SJCRH30 (cell line): Measurements from ENCODE around the gene GPC1. TPM values are rescaled to one million over a fixed set of nuclear protein-coding genes. Genes with fewer than 3 reads are reported as not detected.
"Not testable (repeated sequence)": the region's sequence is repeated elsewhere in the genome, so short reads cannot be mapped to it uniquely, and the experiment has no call there.

Experiments used
- DNase-seq, 2 experiments: peaks; one replicate each; pipeline ENCODE4 v3.0.0-alpha.2; 2015 to 2020
- H3K27ac ChIP-seq: fragments of 250-450 bp; sonication (Bioruptor Pico); 2 replicates; pipeline ENCODE4 v1.5.1; 2020; ENCODE audit warnings: mild to moderate bottlenecking, moderate library complexity
- H3K27me3 ChIP-seq: fragments of 250-450 bp; sonication (Bioruptor Pico); 2 replicates; pipeline ENCODE4 v1.5.1; 2020; ENCODE audit warnings: mild to moderate bottlenecking, moderate library complexity
- H3K36me3 ChIP-seq: fragments of 250-450 bp; sonication (Bioruptor Pico); 2 replicates; pipeline ENCODE4 v1.5.1; 2020; ENCODE audit warnings: mild to moderate bottlenecking, moderate library complexity
- H3K4me1 ChIP-seq: fragments of 250-450 bp; sonication (Bioruptor Pico); 2 replicates; pipeline ENCODE4 v1.5.1; 2020; ENCODE audit warnings: mild to moderate bottlenecking, moderate library complexity
- H3K4me3 ChIP-seq: fragments of 250-450 bp; sonication (Bioruptor Pico); 2 replicates; pipeline ENCODE4 v1.5.1; 2020; ENCODE audit warnings: mild to moderate bottlenecking, moderate library complexity
- H3K9me3 ChIP-seq: fragments of 250-450 bp; sonication (Bioruptor Pico); replicated peaks from 2 replicates; pipeline ENCODE4 v1.5.1; 2020; ENCODE audit warnings: mild to moderate bottlenecking, moderate library complexity
- total RNA-seq: library from RNA; depleted of rRNA; stranded (reverse); fragments of >200 nt; shearing (Covaris generic); gene quantifications from 2 replicates; pipeline ENCODE4 v1.2.3, GENCODE V29; 2014

The GPC1 gene
- total RNA-seq, 1 experiment from 2014 or later = 78.1 TPM

GRCh38 chr2:240478346-240479110 lies 43.1 kb downstream of the GPC1 start:
- Histone ChIP-seq H3K4me1 (no peaks in the 10 kb centered on the region), H3K9me3 (peaks cover 4% of the 10 kb centered on the region), H3K4me3 (no peak overlapping the region), H3K36me3 (no peaks in the 10 kb centered on the region), H3K27me3 (no peaks in the 10 kb centered on the region), H3K27ac (no peak overlapping the region)
- peak in 1 of 2 experiments; percentile 1 for DNase-seq

DNA sequence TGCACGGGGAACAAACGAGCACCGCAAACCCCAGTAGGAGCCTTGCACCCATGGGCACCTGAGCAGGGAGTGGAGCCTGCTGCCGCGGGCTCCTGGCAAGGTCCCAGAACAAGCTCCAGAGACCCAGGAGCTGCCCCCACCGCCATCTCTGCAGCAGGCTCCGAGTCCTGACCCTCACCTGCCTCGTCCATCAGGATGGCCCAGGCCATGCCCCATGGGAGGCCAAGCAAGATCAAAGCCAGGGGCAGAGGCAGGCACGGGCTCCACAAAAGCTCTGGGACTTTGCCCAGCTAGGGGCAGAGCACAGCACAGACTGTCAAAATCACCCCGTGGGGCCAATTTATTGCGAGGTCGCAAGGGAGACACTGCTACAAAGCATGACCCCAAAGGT lies 43.6 kb downstream of the GPC1 start:
- DNase-seq = no peak
- no peak overlapping the region for H3K27ac ChIP-seq
- H3K4me3 ChIP-seq = no peak overlapping the region
- no peaks in the 10 kb centered on the region for H3K36me3 ChIP-seq
- no peaks in the 10 kb centered on the region for H3K27me3 ChIP-seq
- no peaks in the 10 kb centered on the region; the same call in 1 of the 2 replicates for H3K9me3 ChIP-seq
- H3K4me1 ChIP-seq = no peaks in the 10 kb centered on the region

- DNase-seq = peak in 1 of 2 experiments; percentile 2
- Histone ChIP-seq H3K4me3 (no peak overlapping the region), H3K27ac (no peak overlapping the region), H3K9me3 (no peaks in the 10 kb centered on the region; the same call in 1 of the 2 replicates), H3K36me3 (no peaks in the 10 kb centered on the region), H3K27me3 (no peaks in the 10 kb centered on the region), H3K4me1 (no peaks in the 10 kb centered on the region)
These were observed 45.6 kb downstream of the GPC1 start for GRCh38 chr2:240480834-240481623.

- Histone ChIP-seq H3K36me3 (no peaks in the 10 kb centered on the region), H3K27ac (no peak overlapping the region), H3K9me3 (no peaks in the 10 kb centered on the region; the same call in 1 of the 2 replicates), H3K4me1 (no peaks in the 10 kb centered on the region), H3K27me3 (no peaks in the 10 kb centered on the region), H3K4me3 (no peak overlapping the region)
- DNase-seq = no peak
These were observed 46.3 kb downstream of the GPC1 start for GRCh38 chr2:240481720-240482119.

GRCh38 chr2:240482141-240482540 lies 46.7 kb downstream of the GPC1 start:
- H3K4me3 ChIP-seq = no peak overlapping the region
- H3K36me3 ChIP-seq = no peaks in the 10 kb centered on the region
- H3K9me3 ChIP-seq = no peaks in the 10 kb centered on the region; the same call in 1 of the 2 replicates
- DNase-seq = no peak
- H3K27me3 ChIP-seq = no peaks in the 10 kb centered on the region
- H3K27ac ChIP-seq = no peak overlapping the region
- no peaks in the 10 kb centered on the region for H3K4me1 ChIP-seq

- peaks cover 16% of the 10 kb centered on the region; the same call in 1 of the 2 replicates for H3K9me3 ChIP-seq
- H3K36me3 ChIP-seq = no peaks in the 10 kb centered on the region
- H3K27me3 ChIP-seq = no peaks in the 10 kb centered on the region
- no peaks in the 10 kb centered on the region for H3K4me1 ChIP-seq
- H3K27ac ChIP-seq = no peak overlapping the region
- H3K4me3 ChIP-seq = no peak overlapping the region
- no peak for DNase-seq
These were observed 56.0 kb downstream of the GPC1 start for GRCh38 chr2:240491483-240491882.

DNA sequence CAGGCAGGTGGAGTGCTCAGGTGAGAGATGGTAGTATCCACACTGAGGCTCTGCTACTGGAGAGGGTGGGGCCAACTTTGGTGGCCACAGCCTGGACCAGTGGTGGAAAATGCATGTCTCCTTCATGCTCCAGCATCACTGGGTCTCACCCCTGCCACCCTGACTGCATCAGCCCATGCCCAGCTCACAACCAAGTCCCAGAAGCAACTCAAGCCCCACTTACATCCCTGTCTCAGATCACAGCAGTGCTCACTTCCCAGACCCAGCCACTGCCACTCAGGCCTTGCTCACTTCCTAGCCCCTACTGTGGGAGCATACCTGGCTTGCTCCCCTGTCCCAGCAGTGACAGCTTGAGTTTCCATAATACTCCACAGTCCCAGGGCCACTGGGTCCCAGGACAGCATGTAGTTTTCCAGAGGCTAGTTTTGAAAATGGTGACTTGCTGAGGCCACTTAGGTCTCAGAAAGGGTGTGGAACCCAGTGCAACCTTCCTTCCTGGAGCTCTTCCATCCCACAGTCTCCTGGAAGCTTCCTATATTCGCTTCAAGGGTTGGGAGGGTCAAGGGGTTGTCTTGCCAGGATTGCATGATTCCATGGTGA lies 58.8 kb downstream of the GPC1 start:
- Histone ChIP-seq H3K27me3 (no peaks in the 10 kb centered on the region), H3K36me3 (no peaks in the 10 kb centered on the region), H3K4me1 (peaks cover 5% of the 10 kb centered on the region), H3K27ac (no peak overlapping the region), H3K4me3 (no peak overlapping the region), H3K9me3 (peaks cover 13% of the 10 kb centered on the region; the same call in 1 of the 2 replicates)
- no peak for DNase-seq

DNA sequence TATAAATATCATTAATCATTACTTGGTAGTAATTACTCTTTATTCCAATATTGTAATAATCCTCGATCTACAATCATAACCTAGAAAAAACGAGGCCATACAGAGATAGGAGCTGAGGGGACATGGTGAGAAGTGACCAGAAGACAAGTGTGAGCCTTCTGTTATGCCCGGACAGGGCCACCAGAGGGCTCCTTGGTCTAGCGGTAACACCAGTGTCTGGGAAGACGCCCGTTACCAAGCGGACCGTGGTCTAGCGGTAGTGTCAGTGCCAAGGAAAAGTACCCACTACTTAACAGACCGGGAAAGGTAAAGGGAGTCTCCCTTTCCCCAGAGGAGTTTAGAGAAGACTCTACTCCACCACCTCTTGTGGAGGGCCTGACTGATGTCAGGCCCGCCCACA lies 59.5 kb downstream of the GPC1 start:
- H3K4me1 ChIP-seq, H3K36me3 ChIP-seq, H3K27ac ChIP-seq, H3K4me3 ChIP-seq, H3K9me3 ChIP-seq, H3K27me3 ChIP-seq: not testable (repeated sequence)
- DNase-seq = peak in 1 of 2 experiments; percentile 31

- not testable (repeated sequence) for H3K27me3 ChIP-seq, H3K36me3 ChIP-seq, H3K9me3 ChIP-seq, H3K27ac ChIP-seq, H3K4me3 ChIP-seq, H3K4me1 ChIP-seq
- DNase-seq = peak in 1 of 2 experiments; percentile 54
These were observed 61.6 kb downstream of the GPC1 start for GRCh38 chr2:240497082-240497481.

GRCh38 chr2:240498171-240498957 lies 62.9 kb downstream of the GPC1 start:
- Histone ChIP-seq H3K9me3 (no peaks in the 10 kb centered on the region; the same call in 1 of the 2 replicates), H3K4me1 (peaks cover 5% of the 10 kb centered on the region), H3K4me3 (no peak overlapping the region), H3K27ac (no peak overlapping the region), H3K36me3 (no peaks in the 10 kb centered on the region), H3K27me3 (no peaks in the 10 kb centered on the region)
- DNase-seq = peak; percentile 42 to 59

DNA sequence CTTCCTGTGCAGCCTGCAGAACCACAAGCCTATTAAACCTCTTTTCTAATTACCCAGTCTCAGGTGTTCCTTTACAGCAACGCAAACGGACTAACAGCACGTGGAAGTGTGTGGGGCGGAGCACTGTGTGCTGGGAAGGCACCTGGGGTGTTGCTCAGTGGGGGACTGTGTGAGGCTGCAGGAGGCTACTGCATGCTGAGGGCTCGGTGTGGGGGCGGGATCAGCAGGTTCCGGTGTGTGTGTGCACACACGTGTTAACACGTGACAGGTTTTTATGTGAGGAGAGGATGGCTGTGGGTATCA lies 63.4 kb downstream of the GPC1 start:
- Histone ChIP-seq H3K4me3 (no peak overlapping the region), H3K27me3 (no peaks in the 10 kb centered on the region), H3K4me1 (peaks cover 5% of the 10 kb centered on the region), H3K36me3 (no peaks in the 10 kb centered on the region), H3K27ac (no peak overlapping the region), H3K9me3 (no peaks in the 10 kb centered on the region; the same call in 1 of the 2 replicates)
- no peak for DNase-seq

GRCh38 chr2:240499309-240500301 lies 64.1 kb downstream of the GPC1 start:
- H3K4me1 ChIP-seq = peaks cover 5% of the 10 kb centered on the region
- DNase-seq = no peak
- no peak overlapping the region for H3K27ac ChIP-seq
- H3K27me3 ChIP-seq = no peaks in the 10 kb centered on the region
- no peaks in the 10 kb centered on the region; the same call in 1 of the 2 replicates for H3K9me3 ChIP-seq
- H3K4me3 ChIP-seq = no peak overlapping the region
- H3K36me3 ChIP-seq = no peaks in the 10 kb centered on the region

DNA sequence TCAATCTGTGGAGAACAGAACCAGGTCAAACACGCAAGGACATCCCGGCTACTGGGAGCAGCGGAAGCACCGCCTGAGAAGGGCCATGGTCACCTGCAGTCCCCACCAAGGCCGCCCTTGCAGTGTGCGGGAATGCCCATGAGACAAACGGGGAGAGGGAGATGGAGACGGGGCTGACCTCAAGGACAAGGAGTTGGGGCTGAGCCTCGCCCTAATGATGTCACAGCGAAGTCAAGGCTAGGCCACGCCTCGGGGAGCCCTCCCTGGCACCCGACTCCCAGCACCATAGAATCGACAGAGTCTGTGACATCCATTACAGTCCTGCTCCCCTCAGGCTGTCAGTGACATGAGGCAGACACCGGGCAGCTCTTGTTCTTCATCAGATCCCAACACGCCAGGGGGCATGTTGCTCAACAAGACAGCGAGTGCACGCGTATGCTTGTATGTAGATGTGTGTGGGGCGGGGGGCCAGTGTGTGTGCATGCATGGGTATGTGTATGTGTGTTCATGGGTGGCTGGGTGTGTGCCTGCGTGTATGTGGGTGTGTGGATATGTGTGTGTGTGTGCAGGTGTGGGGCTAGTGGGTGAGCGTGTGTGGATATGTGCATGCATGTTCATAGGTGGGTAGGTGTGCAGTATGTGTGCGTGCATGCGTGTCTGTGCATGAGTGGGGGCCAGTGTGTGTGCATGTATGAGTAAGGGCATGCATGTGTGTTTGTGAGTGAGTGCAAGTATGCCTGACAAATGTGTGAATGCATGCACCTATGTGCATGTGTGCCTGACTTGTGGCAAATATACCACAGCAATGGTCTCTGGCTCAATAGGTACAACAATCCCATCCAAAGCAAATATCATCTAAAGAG lies 65.3 kb downstream of the GPC1 start:
- Histone ChIP-seq H3K4me3 (no peak overlapping the region), H3K4me1 (peaks cover 5% of the 10 kb centered on the region), H3K9me3 (no peaks in the 10 kb centered on the region; the same call in 1 of the 2 replicates), H3K36me3 (no peaks in the 10 kb centered on the region), H3K27ac (no peak overlapping the region), H3K27me3 (no peaks in the 10 kb centered on the region)
- no peak for DNase-seq
